HCT116 (cell line): ENCODE results near the gene SPIB. TPM values are rescaled to one million over a fixed set of nuclear protein-coding genes. Genes with fewer than 3 reads are reported as not detected.

Experiments
- ATAC-seq: fragments of 200-7000 bp; cut with Tn5 transposase; 2 replicates; pipeline ENCODE4 v1.9.1; 2020; ENCODE audit warnings: mild to moderate bottlenecking, moderate library complexity
- BruUV-seq: library from RNA; stranded (reverse); fragments of 400-500 nt; replicated peaks from 2 replicates; lab custom pipeline; 2021; lab: Mats Ljungman, UMichigan
- CTCF ChIA-PET: fragments of 300-600 bp; sonication (Branson Sonifier 250); formaldehyde crosslinking; loops from one replicate; lab custom pipeline; 2021; ENCODE audit warnings: antibody characterized with exemption; lab: Charles Lee
- POLR2A ChIA-PET: fragments of 300-600, 350-600 bp; sonication (Branson Sonifier 250); formaldehyde crosslinking; loops from one replicate; lab custom pipeline; 2021; ENCODE audit warnings: antibody characterized with exemption; lab: Charles Lee
- RAD21 ChIA-PET, 2 experiments: fragments of 300-600 bp; sonication (Branson Sonifier 250); formaldehyde crosslinking; loops; one replicate each; lab custom pipeline; 2023; ENCODE audit warnings: low total read pairs in 2 of 2; ENCODE audit not compliant: uncharacterized antibody in 2 of 2, unreplicated experiment in 2 of 2, low non-redundant PET in 1 of 2; lab: Charles Lee
- DNase-seq: peaks from one replicate; pipeline ENCODE4 v3.0.0-alpha.2; 2010; ENCODE audit warnings: low read depth, low spot score
- H2AFZ ChIP-seq: fragments of 200-600 bp; shearing (Covaris generic), sonication (generic); 2 replicates; pipeline ENCODE4 v1.6.1; 2017; ENCODE audit warnings: low read depth, mixed run types, mixed read lengths, antibody characterized with exemption, low read length; ENCODE audit not compliant: poor library complexity, severe bottlenecking
- H3K27ac ChIP-seq: 2 replicates; pipeline ENCODE4 v1.5.1; 2012; ENCODE audit warnings: low read depth, low read length
- H3K27me3 ChIP-seq: fragments of 200-600 bp; sonication (generic); 2 replicates; pipeline ENCODE4 v1.6.1; 2016; ENCODE audit warnings: mixed run types, low read length, mixed read lengths; ENCODE audit not compliant: insufficient read depth
- H3K36me3 ChIP-seq, 2 experiments: fragments of 200-500 bp in 1 of 2; fragments of 200-600 bp in 1 of 2; sonication (Bioruptor generic) in 1 of 2; sonication (generic) in 1 of 2; 2 replicates each; pipeline versions ENCODE4 v1.5.1 to v1.6.1; 2014 to 2016; ENCODE audit warnings: low read length in 2 of 2, inconsistent platforms in 1 of 2, mixed read lengths in 1 of 2, mixed run types in 1 of 2; ENCODE audit not compliant: insufficient read depth in 2 of 2, control insufficient read depth in 1 of 2
- H3K4me1 ChIP-seq, 2 experiments: fragments of 200-600 bp in 1 of 2; sonication (generic) in 1 of 2; 2 replicates each; pipeline versions ENCODE4 v1.5.1 to v1.6.1; 2012 to 2017; ENCODE audit warnings: low read length in 2 of 2, inconsistent platforms in 1 of 2, mild to moderate bottlenecking in 1 of 2, mixed read lengths in 1 of 2, mixed run types in 1 of 2, moderate library complexity in 1 of 2; ENCODE audit not compliant: insufficient read depth in 2 of 2, control insufficient read depth in 1 of 2
- H3K4me2 ChIP-seq: fragments of 200-600 bp; sonication (generic); 2 replicates; pipeline ENCODE4 v1.6.1; 2017; ENCODE audit warnings: mixed run types, low read length, mixed read lengths
- H3K4me3 ChIP-seq, 2 experiments: fragments of 200-600 bp in 1 of 2; sonication (generic) in 1 of 2; replicated peaks in 1 of 2; 2 replicates each; pipeline ENCODE4 v1.5.1; 2011 to 2016; ENCODE audit warnings: low read length in 2 of 2, control low read depth in 1 of 2, low read depth in 1 of 2, mild to moderate bottlenecking in 1 of 2, mixed read lengths in 1 of 2, mixed run types in 1 of 2
- H3K79me2 ChIP-seq: fragments of 200-600 bp; sonication (generic); 2 replicates; pipeline ENCODE4 v1.6.1; 2017; ENCODE audit warnings: mild to moderate bottlenecking, mixed run types, low read length, moderate library complexity, mixed read lengths; ENCODE audit not compliant: insufficient read depth
- H3K9ac ChIP-seq: fragments of 200-600 bp; sonication (generic); 2 replicates; pipeline ENCODE4 v1.6.1; 2016; ENCODE audit warnings: low read length, mixed read lengths
- H3K9me2 ChIP-seq: fragments of 200-600 bp; sonication (generic), shearing (Covaris generic); 2 replicates; pipeline ENCODE4 v1.6.1; 2017; ENCODE audit warnings: mixed run types, mild to moderate bottlenecking, moderate library complexity; ENCODE audit not compliant: insufficient read depth
- H3K9me3 ChIP-seq, 2 experiments: fragments of 200-500 bp in 1 of 2; fragments of 200-600 bp in 1 of 2; sonication (Bioruptor generic) in 1 of 2; sonication (generic) in 1 of 2; 2 replicates each; pipeline ENCODE4 v1.6.1; 2014 to 2017; ENCODE audit warnings: low read length in 2 of 2, mixed read lengths in 2 of 2, inconsistent platforms in 1 of 2, low read depth in 1 of 2, mild to moderate bottlenecking in 1 of 2, mixed run types in 1 of 2, moderate library complexity in 1 of 2; ENCODE audit not compliant: control insufficient read depth in 1 of 2, insufficient read depth in 1 of 2
- H4K20me1 ChIP-seq: fragments of 200-600 bp; sonication (generic), shearing (Covaris generic); 2 replicates; pipeline ENCODE4 v1.6.1; 2017; ENCODE audit warnings: mixed run types, mild to moderate bottlenecking, moderate library complexity; ENCODE audit not compliant: insufficient read depth
- CEBPB ChIP-seq: IDR thresholded peaks from 2 replicates; pipeline ENCODE4 v1.6.1; 2012; ENCODE audit warnings: low read depth
- CTCF ChIP-seq, 3 experiments: fragments of 200-600 bp in 1 of 3; sonication (generic) in 1 of 3; IDR thresholded peaks in 2 of 3; conservative IDR thresholded peaks in 1 of 3; 2 replicates each; pipeline ENCODE4 v1.5.1; 2012 to 2017; ENCODE audit warnings: low read depth in 2 of 3, low read length in 2 of 3, antibody characterized with exemption in 1 of 3, borderline replicate concordance in 1 of 3, control low read depth in 1 of 3, mild to moderate bottlenecking in 1 of 3, mixed read lengths in 1 of 3, mixed run types in 1 of 3, moderate library complexity in 1 of 3; ENCODE audit not compliant: insufficient read depth in 1 of 3
- EGR1 ChIP-seq: IDR thresholded peaks from 2 replicates; pipeline ENCODE4 v1.6.1; 2012; ENCODE audit warnings: low read depth
- EZH2 ChIP-seq: fragments of 200-600 bp; sonication (generic); IDR thresholded peaks from 2 replicates; pipeline ENCODE4 v1.6.1; 2017; ENCODE audit warnings: antibody characterized with exemption, mixed run types
- EZH2phosphoT487 ChIP-seq: fragments of 200-600 bp; IDR thresholded peaks from 2 replicates; pipeline ENCODE4 v1.6.1; 2018; ENCODE audit warnings: antibody characterized with exemption, borderline replicate concordance
- FOSL1 ChIP-seq: IDR thresholded peaks from 2 replicates; pipeline ENCODE4 v1.6.1; 2012; ENCODE audit warnings: low read depth
- JUND ChIP-seq: IDR thresholded peaks from 2 replicates; pipeline ENCODE4 v1.6.1; 2012
- POLR2A ChIP-seq: IDR thresholded peaks from 2 replicates; pipeline ENCODE4 v1.7.0; 2011; ENCODE audit warnings: borderline replicate concordance; ENCODE audit not compliant: insufficient read depth, insufficient read length; ENCODE audit errors: extremely low read depth
- POLR2AphosphoS5 ChIP-seq: IDR thresholded peaks from 2 replicates; pipeline ENCODE4 v1.6.1; 2011; ENCODE audit warnings: mild to moderate bottlenecking, low read depth, low read length, moderate library complexity
- RAD21 ChIP-seq: IDR thresholded peaks from 2 replicates; pipeline ENCODE4 v1.6.1; 2012; ENCODE audit warnings: low read depth, mild to moderate bottlenecking
- SIN3A ChIP-seq: IDR thresholded peaks from 2 replicates; pipeline ENCODE4 v1.6.1; 2012; ENCODE audit warnings: low read depth
- SRF ChIP-seq: IDR thresholded peaks from 2 replicates; pipeline ENCODE4 v1.6.1; 2012; ENCODE audit warnings: low read depth
- ZFX ChIP-seq: fragments of 450-650 bp; IDR thresholded peaks from 2 replicates; pipeline ENCODE4 v1.6.1; 2017
- intact Hi-C: fragments of 100-400 bp; cut with micrococcal nuclease; formaldehyde crosslinking; loops from 2 replicates; pipeline ENCODE4 v1.10.0; 2022
- total RNA-seq: library from RNA; stranded (reverse); gene quantifications from one replicate; pipeline ENCODE4 v1.2.1, GENCODE V29; 2021; ENCODE audit not compliant: unreplicated experiment
- TF ChIP-seq, protein P1 (sequence below): IDR thresholded peaks from 2 replicates; pipeline ENCODE4 v1.6.1; 2011; ENCODE audit warnings: mild to moderate bottlenecking, low read length, moderate library complexity; ENCODE audit not compliant: insufficient replicate concordance; ENCODE audit errors: extremely low read depth
- TF ChIP-seq, protein P2 (sequence below): IDR thresholded peaks from 2 replicates; pipeline ENCODE4 v1.6.1; 2012; ENCODE audit warnings: low read depth

Gene SPIB
- total RNA-seq, 1 experiment from 2014 or later: 0.96 TPM

GRCh38 chr19:50427997-50428425 lies 9.3 kb downstream of the SPIB start:
- H3K4me1 ChIP-seq: peaks cover 6 to 17% of the 10 kb centered on the region in 2 experiments
- RAD21 ChIA-PET: no interaction called here
- no peaks in the 10 kb centered on the region for H3K9me2 ChIP-seq
- no peaks in the 10 kb centered on the region for H4K20me1 ChIP-seq
- BruUV-seq: no TSS peak
- H3K4me2 ChIP-seq: no peak overlapping the region
- H3K36me3 ChIP-seq: no peaks in the 10 kb centered on the region
- POLR2A ChIA-PET: no interaction called here
- no peak overlapping the region for H3K4me3 ChIP-seq
- no peaks in the 10 kb centered on the region for H3K27me3 ChIP-seq
- no peak for TF ChIP-seq ZFX
- TF ChIP-seq FOSL1: no peak
- no peak for TF ChIP-seq RAD21
- TF ChIP-seq, protein P1, sequence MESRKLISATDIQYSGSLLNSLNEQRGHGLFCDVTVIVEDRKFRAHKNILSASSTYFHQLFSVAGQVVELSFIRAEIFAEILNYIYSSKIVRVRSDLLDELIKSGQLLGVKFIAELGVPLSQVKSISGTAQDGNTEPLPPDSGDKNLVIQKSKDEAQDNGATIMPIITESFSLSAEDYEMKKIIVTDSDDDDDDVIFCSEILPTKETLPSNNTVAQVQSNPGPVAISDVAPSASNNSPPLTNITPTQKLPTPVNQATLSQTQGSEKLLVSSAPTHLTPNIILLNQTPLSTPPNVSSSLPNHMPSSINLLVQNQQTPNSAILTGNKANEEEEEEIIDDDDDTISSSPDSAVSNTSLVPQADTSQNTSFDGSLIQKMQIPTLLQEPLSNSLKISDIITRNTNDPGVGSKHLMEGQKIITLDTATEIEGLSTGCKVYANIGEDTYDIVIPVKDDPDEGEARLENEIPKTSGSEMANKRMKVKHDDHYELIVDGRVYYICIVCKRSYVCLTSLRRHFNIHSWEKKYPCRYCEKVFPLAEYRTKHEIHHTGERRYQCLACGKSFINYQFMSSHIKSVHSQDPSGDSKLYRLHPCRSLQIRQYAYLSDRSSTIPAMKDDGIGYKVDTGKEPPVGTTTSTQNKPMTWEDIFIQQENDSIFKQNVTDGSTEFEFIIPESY: no peak
- TF ChIP-seq, protein P2, sequence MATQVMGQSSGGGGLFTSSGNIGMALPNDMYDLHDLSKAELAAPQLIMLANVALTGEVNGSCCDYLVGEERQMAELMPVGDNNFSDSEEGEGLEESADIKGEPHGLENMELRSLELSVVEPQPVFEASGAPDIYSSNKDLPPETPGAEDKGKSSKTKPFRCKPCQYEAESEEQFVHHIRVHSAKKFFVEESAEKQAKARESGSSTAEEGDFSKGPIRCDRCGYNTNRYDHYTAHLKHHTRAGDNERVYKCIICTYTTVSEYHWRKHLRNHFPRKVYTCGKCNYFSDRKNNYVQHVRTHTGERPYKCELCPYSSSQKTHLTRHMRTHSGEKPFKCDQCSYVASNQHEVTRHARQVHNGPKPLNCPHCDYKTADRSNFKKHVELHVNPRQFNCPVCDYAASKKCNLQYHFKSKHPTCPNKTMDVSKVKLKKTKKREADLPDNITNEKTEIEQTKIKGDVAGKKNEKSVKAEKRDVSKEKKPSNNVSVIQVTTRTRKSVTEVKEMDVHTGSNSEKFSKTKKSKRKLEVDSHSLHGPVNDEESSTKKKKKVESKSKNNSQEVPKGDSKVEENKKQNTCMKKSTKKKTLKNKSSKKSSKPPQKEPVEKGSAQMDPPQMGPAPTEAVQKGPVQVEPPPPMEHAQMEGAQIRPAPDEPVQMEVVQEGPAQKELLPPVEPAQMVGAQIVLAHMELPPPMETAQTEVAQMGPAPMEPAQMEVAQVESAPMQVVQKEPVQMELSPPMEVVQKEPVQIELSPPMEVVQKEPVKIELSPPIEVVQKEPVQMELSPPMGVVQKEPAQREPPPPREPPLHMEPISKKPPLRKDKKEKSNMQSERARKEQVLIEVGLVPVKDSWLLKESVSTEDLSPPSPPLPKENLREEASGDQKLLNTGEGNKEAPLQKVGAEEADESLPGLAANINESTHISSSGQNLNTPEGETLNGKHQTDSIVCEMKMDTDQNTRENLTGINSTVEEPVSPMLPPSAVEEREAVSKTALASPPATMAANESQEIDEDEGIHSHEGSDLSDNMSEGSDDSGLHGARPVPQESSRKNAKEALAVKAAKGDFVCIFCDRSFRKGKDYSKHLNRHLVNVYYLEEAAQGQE: no peak
- TF ChIP-seq POLR2AphosphoS5: no peak
- TF ChIP-seq SIN3A: no peak
- no peak for TF ChIP-seq CTCF (IDR thresholded peaks at IDR 0.05 in 2 of 3, conservative IDR thresholded peaks at IDR 0.05 in 1 of 3; ENCODE audit: borderline replicate concordance in 1 of 3, insufficient read depth in 1 of 3, low read depth in 2 of 3, low read length in 2 of 3)
- no peak for TF ChIP-seq JUND
- no peak for TF ChIP-seq POLR2A
- no peak for TF ChIP-seq SRF
- TF ChIP-seq EZH2: no peak
- TF ChIP-seq EZH2phosphoT487: no peak
- no peak for TF ChIP-seq EGR1
- TF ChIP-seq CEBPB: no peak
- CTCF ChIA-PET: no interaction called here
- ATAC-seq: no peak
- no peaks in the 10 kb centered on the region for H3K9me3 ChIP-seq
- H2AFZ ChIP-seq: no peak overlapping the region
- no peaks in the 10 kb centered on the region for H3K79me2 ChIP-seq
- H3K27ac ChIP-seq: no peak overlapping the region
- H3K9ac ChIP-seq: no peak overlapping the region
- DNase-seq: no peak
- intact Hi-C loops: no loop called here
